Astrocyte (in vitro differentiated cells and primary cell): ENCODE data around the gene ATAD5. TPM values are rescaled to one million over a fixed set of nuclear protein-coding genes. Genes with fewer than 3 reads are reported as not detected.

ENCODE experiments used
- DNase-seq: peaks from one replicate; pipeline ENCODE4 v3.0.0-alpha.2; 2010; ENCODE audit warnings: low read depth
- FAIRE-seq: peaks from 2 replicates; lab custom pipeline; 2011; peaks lifted over from hg19 to GRCh38; lab: Jason Lieb, UNC
- H2AFZ ChIP-seq: 2 replicates; pipeline ENCODE4 v1.6.0; 2012; ENCODE audit warnings: low read depth, low read length, inconsistent platforms
- H3K27ac ChIP-seq: 2 replicates; pipeline ENCODE4 v1.5.1; 2011; ENCODE audit warnings: low read depth, low read length, inconsistent platforms
- H3K27me3 ChIP-seq: 2 replicates; pipeline ENCODE4 v1.6.0; 2011; ENCODE audit warnings: low read length, inconsistent platforms; ENCODE audit not compliant: insufficient read depth
- H3K36me3 ChIP-seq: 2 replicates; pipeline ENCODE4 v1.5.1; 2011; ENCODE audit warnings: low read length, inconsistent platforms; ENCODE audit not compliant: insufficient read depth
- H3K4me1 ChIP-seq: 2 replicates; pipeline ENCODE4 v1.5.1; 2011; ENCODE audit warnings: low read length, inconsistent platforms; ENCODE audit not compliant: insufficient read depth
- H3K4me2 ChIP-seq: 2 replicates; pipeline ENCODE4 v1.6.0; 2012; ENCODE audit warnings: low read length, inconsistent platforms
- H3K4me3 ChIP-seq: 2 replicates; pipeline ENCODE4 v1.5.1; 2011; ENCODE audit warnings: low read depth, mild to moderate bottlenecking, low read length, inconsistent platforms; ENCODE audit not compliant: insufficient read depth
- H3K79me2 ChIP-seq: 2 replicates; pipeline ENCODE4 v1.6.0; 2012; ENCODE audit warnings: mild to moderate bottlenecking, low read length, inconsistent platforms; ENCODE audit not compliant: insufficient read depth
- H3K9ac ChIP-seq: 2 replicates; pipeline ENCODE4 v1.6.0; 2012; ENCODE audit warnings: mild to moderate bottlenecking, low read length, inconsistent platforms
- H3K9me3 ChIP-seq: 2 replicates; pipeline ENCODE4 v1.5.1; 2012; ENCODE audit warnings: low read depth, mild to moderate bottlenecking, low read length, inconsistent platforms; ENCODE audit not compliant: insufficient read depth
- H4K20me1 ChIP-seq: 2 replicates; pipeline ENCODE4 v1.6.0; 2012; ENCODE audit warnings: low read length, inconsistent platforms; ENCODE audit not compliant: insufficient read depth
- H3K27ac Mint-ChIP-seq: one replicate; pipeline ENCODE4 v1.8.0; 2021; ENCODE audit warnings: mild to moderate bottlenecking, mixed read lengths; ENCODE audit not compliant: unreplicated experiment
- H3K27me3 Mint-ChIP-seq: one replicate; pipeline ENCODE4 v1.8.0; 2021; ENCODE audit warnings: low read depth, mixed read lengths; ENCODE audit not compliant: unreplicated experiment
- H3K36me3 Mint-ChIP-seq: one replicate; pipeline ENCODE4 v1.8.0; 2021; ENCODE audit warnings: low read depth, mixed read lengths; ENCODE audit not compliant: unreplicated experiment
- H3K4me1 Mint-ChIP-seq: one replicate; pipeline ENCODE4 v1.8.0; 2021; ENCODE audit warnings: low read depth, mixed read lengths; ENCODE audit not compliant: unreplicated experiment
- H3K4me3 Mint-ChIP-seq: one replicate; pipeline ENCODE4 v1.8.0; 2021; ENCODE audit warnings: mild to moderate bottlenecking, moderate library complexity, mixed read lengths; ENCODE audit not compliant: unreplicated experiment
- H3K9me3 Mint-ChIP-seq: one replicate; pipeline ENCODE4 v1.8.0; 2021; ENCODE audit warnings: mild to moderate bottlenecking, mixed read lengths; ENCODE audit not compliant: unreplicated experiment
- CTCF ChIP-seq: IDR thresholded peaks from 2 replicates; pipeline ENCODE4 v1.5.1; 2011; ENCODE audit warnings: low read depth, mild to moderate bottlenecking, inconsistent platforms, low read length, moderate library complexity; ENCODE audit not compliant: insufficient read depth
- EZH2 ChIP-seq: IDR thresholded peaks from 2 replicates; pipeline ENCODE4 v1.6.1; 2012; ENCODE audit warnings: mild to moderate bottlenecking, low read length, inconsistent platforms; ENCODE audit not compliant: insufficient read depth
- total RNA-seq: library from RNA; stranded (reverse); gene quantifications from 2 replicates; pipeline ENCODE4 v1.2.1, GENCODE V29; 2021

Gene ATAD5
- total RNA-seq, 1 donor from 2014 or later: 2.6 TPM

- Histone ChIP-seq H3K9ac (no peak overlapping the region), H3K4me2 (no peak overlapping the region), H3K79me2 (peaks cover 17% of the 10 kb centered on the region), H3K27ac (no peak overlapping the region), H3K36me3 (peaks cover 15% of the 10 kb centered on the region), H3K4me1 (no peaks in the 10 kb centered on the region), H4K20me1 (peaks cover 5% of the 10 kb centered on the region), H2AFZ (no peak overlapping the region), H3K27me3 (no peaks in the 10 kb centered on the region), H3K9me3 (no peaks in the 10 kb centered on the region), H3K4me3 (no peak overlapping the region)
- H3K4me1 Mint-ChIP-seq: no peaks in the 10 kb centered on the region
- no peak for FAIRE-seq
- H3K27ac Mint-ChIP-seq: no peak overlapping the region
- no peak for TF ChIP-seq EZH2
- no peak for TF ChIP-seq CTCF
- H3K4me3 Mint-ChIP-seq: no peak overlapping the region
- no peaks in the 10 kb centered on the region for H3K9me3 Mint-ChIP-seq
- no peaks in the 10 kb centered on the region for H3K36me3 Mint-ChIP-seq
- no peaks in the 10 kb centered on the region for H3K27me3 Mint-ChIP-seq
- no peak for DNase-seq
Observed at GRCh38 chr17:30897311-30897710, 65.5 kb downstream of the ATAD5 start.

- peak overlapping the region; percentile 86 for H3K27ac Mint-ChIP-seq
- H3K4me1 Mint-ChIP-seq: peaks cover 3% of the 10 kb centered on the region
- Histone ChIP-seq H4K20me1 (peaks cover 9% of the 10 kb centered on the region), H2AFZ (peak overlapping the region; percentile 89), H3K9me3 (no peaks in the 10 kb centered on the region), H3K4me2 (peak overlapping the region; percentile 97), H3K4me3 (peak overlapping the region; percentile 92), H3K27ac (peak overlapping the region; percentile 70), H3K36me3 (peaks cover 9% of the 10 kb centered on the region), H3K9ac (peak overlapping the region; percentile 90), H3K79me2 (peaks cover 55% of the 10 kb centered on the region), H3K4me1 (peaks cover 9% of the 10 kb centered on the region), H3K27me3 (no peaks in the 10 kb centered on the region)
- FAIRE-seq: no peak
- no peak for DNase-seq
- TF ChIP-seq CTCF: no peak
- TF ChIP-seq EZH2: no peak
- peaks cover 2% of the 10 kb centered on the region for H3K9me3 Mint-ChIP-seq
- no peaks in the 10 kb centered on the region for H3K27me3 Mint-ChIP-seq
- H3K4me3 Mint-ChIP-seq: peak overlapping the region; percentile 99
- H3K36me3 Mint-ChIP-seq: peaks cover 6% of the 10 kb centered on the region
Observed at GRCh38 chr17:30905742-30906100, 74.0 kb downstream of the ATAD5 start.

GRCh38 chr17:30906101-30906911 lies 74.5 kb downstream of the ATAD5 start, which contains the start of gene TEFM:
TSS of gene TEFM (minus strand) at chr17:30906238. CDS start at chr17:30906198, 40 bp downstream.
- H3K27me3 Mint-ChIP-seq: no peaks in the 10 kb centered on the region
- H3K79me2 ChIP-seq: peaks cover 50% of the 10 kb centered on the region
- peaks cover 9% of the 10 kb centered on the region for H3K36me3 ChIP-seq
- H3K36me3 Mint-ChIP-seq: peaks cover 6% of the 10 kb centered on the region
- peak within 1 kb of the TSS; percentile 89 for H2AFZ ChIP-seq
- peak within 1 kb of the TSS; percentile 99 for H3K4me3 Mint-ChIP-seq
- H3K4me1 Mint-ChIP-seq: peaks cover 3% of the 10 kb centered on the region
- peaks cover 9% of the 10 kb centered on the region for H4K20me1 ChIP-seq
- FAIRE-seq (no peak), DNase-seq (peak; percentile 86)
- peaks cover 9% of the 10 kb centered on the region for H3K4me1 ChIP-seq
- TF ChIP-seq EZH2 (no peak), CTCF (no peak)
- H3K9ac ChIP-seq: peak within 1 kb of the TSS; percentile 90
- peak within 1 kb of the TSS; percentile 92 for H3K4me3 ChIP-seq
- peak within 1 kb of the TSS; percentile 70 for H3K27ac ChIP-seq
- H3K4me2 ChIP-seq: peak within 1 kb of the TSS; percentile 97
- peaks cover 2% of the 10 kb centered on the region for H3K9me3 Mint-ChIP-seq
- H3K9me3 ChIP-seq: no peaks in the 10 kb centered on the region
- peak within 1 kb of the TSS; percentile 86 for H3K27ac Mint-ChIP-seq
- no peaks in the 10 kb centered on the region for H3K27me3 ChIP-seq
